ENCODE data around the gene MBLAC1. TPM values are rescaled to one million over a fixed set of nuclear protein-coding genes. Genes with fewer than 3 reads are reported as not detected.

MBLAC1 gene
- total and polyA plus RNA-seq, 10 of the 15 experiments (the other 5 are each of a cell fraction or from before 2014, with no cell fraction given), result 0.24 to 3.2 (median 1.8) TPM; not detected in 1

DNA sequence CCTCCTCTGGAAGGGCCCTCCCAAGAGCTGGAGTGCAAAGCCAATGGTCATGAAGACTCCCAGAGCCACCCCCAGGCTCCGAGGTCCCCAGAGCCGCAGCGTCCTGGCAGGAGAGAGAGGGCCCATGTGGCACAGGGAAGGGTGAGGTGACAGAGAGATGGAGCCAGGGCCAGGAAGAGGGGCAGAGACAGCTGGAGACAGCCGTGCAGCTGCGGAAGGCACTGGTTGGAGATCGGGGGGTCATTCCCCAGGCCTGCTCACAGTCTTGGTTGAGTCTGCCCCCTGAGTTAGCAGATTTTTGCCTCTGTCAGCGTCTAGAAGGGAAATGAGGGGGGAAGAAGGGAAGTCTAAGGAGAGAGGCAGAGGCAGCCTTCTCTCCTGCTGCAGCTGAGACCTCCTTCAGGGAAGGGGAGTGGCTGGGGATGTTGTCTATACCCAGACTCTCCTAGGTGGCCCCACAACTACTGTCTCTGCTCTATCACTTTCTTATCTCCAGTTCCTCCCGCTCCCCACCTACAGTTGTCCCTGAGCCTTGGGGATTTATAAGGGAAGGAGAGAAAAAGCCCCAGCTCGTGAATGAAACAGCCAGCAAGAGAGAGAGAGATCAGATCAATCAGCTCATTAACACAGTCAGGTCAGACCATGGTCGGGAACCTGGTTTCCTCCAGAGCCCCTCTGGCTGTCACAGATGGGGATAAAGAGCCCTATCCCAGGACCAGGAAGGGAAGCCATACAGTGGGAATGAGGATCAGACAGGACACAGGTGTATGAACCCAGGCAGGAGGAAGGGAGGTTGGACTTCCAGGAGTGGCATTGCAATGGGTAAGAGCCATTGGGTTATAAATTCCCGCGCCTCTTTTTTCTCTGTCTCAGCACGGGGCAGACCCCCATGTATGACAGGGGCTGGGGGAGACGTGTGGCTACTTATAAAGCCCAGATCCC, 40.5 kb downstream of the MBLAC1 start:
- 14% methylated on average over 12 of the region's 14 CpGs for WGBS (ENCODE audit: insufficient coverage, insufficient replicate concordance, low lambda C conversion rate, missing lambda C conversion rate)
- peak overlapping the region; percentile 39 for H2AFZ ChIP-seq (ENCODE audit: control insufficient read depth, low read depth, low read length)
- no peak for DNase-seq (ENCODE audit: low read depth, low spot score)
- ATAC-seq, result peak; percentile 14; the same call in 1 of the 3 replicates
- H3K27ac ChIP-seq (ENCODE audit: control insufficient read depth, insufficient read depth), result no peak overlapping the region
- intact Hi-C loops (cut with micrococcal nuclease; ENCODE audit: unreplicated experiment), result no loop called here
- ChIA-PET CTCF (interaction anchor here (0.9 to 2.1 kb wide), 9 partner anchors 8 to 54 kb away, joined by 3 to 8 read pairs (median 5); partner anchors contain the start of genes LAMTOR4 and TRAPPC14), RAD21 (ENCODE audit: unreplicated experiment) (interaction anchor here (0.8 to 1.9 kb wide), 10 partner anchors 10 to 241 kb away, joined by 3 to 7 read pairs (median 4); partner anchors contain the start of genes GPC2, LAMTOR4 and STAG3), POLR2A (interaction anchor here (0.6 to 3.3 kb wide), 8 partner anchors 10 to 67 kb away, joined by 3 to 11 read pairs (median 3); partner anchors contain the start of genes GPC2, LAMTOR4 and STAG3), SMC1A (ENCODE audit: uncharacterized antibody, unreplicated experiment) (interaction anchor here (1.1 to 2.0 kb wide), 6 partner anchors 13 to 54 kb away, joined by 3 to 7 read pairs (median 4); partner anchors contain the start of gene LAMTOR4)
- peak overlapping the region; percentile 60 for H3K4me3 ChIP-seq
- H3K4me1 ChIP-seq (ENCODE audit: control insufficient read depth, insufficient read depth, low read length), result peaks cover 49% of the 10 kb centered on the region
- TF ChIP-seq BHLHE40 (IDR thresholded peaks at IDR 0.05; ENCODE audit: borderline replicate concordance in 1 of 2, low read depth in 2 of 2, low read length in 1 of 2), result no peak
- no peak for TF ChIP-seq TARDBP (IDR thresholded peaks at IDR 0.05; ENCODE audit: borderline replicate concordance)
- TF ChIP-seq HDAC6 (IDR thresholded peaks at IDR 0.05; ENCODE audit: unreplicated experiment), result no peak
- TF ChIP-seq ATF7 (IDR thresholded peaks at IDR 0.05; ENCODE audit: low read depth), result no peak
- TF ChIP-seq, protein P1, sequence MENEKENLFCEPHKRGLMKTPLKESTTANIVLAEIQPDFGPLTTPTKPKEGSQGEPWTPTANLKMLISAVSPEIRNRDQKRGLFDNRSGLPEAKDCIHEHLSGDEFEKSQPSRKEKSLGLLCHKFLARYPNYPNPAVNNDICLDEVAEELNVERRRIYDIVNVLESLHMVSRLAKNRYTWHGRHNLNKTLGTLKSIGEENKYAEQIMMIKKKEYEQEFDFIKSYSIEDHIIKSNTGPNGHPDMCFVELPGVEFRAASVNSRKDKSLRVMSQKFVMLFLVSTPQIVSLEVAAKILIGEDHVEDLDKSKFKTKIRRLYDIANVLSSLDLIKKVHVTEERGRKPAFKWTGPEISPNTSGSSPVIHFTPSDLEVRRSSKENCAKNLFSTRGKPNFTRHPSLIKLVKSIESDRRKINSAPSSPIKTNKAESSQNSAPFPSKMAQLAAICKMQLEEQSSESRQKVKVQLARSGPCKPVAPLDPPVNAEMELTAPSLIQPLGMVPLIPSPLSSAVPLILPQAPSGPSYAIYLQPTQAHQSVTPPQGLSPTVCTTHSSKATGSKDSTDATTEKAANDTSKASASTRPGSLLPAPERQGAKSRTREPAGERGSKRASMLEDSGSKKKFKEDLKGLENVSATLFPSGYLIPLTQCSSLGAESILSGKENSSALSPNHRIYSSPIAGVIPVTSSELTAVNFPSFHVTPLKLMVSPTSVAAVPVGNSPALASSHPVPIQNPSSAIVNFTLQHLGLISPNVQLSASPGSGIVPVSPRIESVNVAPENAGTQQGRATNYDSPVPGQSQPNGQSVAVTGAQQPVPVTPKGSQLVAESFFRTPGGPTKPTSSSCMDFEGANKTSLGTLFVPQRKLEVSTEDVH (IDR thresholded peaks at IDR 0.05; ENCODE audit: low read depth, partially characterized antibody), result no peak
- TF ChIP-seq, protein P2, sequence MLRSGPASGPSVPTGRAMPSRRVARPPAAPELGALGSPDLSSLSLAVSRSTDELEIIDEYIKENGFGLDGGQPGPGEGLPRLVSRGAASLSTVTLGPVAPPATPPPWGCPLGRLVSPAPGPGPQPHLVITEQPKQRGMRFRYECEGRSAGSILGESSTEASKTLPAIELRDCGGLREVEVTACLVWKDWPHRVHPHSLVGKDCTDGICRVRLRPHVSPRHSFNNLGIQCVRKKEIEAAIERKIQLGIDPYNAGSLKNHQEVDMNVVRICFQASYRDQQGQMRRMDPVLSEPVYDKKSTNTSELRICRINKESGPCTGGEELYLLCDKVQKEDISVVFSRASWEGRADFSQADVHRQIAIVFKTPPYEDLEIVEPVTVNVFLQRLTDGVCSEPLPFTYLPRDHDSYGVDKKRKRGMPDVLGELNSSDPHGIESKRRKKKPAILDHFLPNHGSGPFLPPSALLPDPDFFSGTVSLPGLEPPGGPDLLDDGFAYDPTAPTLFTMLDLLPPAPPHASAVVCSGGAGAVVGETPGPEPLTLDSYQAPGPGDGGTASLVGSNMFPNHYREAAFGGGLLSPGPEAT (IDR thresholded peaks at IDR 0.05; ENCODE audit: low read depth), result no peak
- TF ChIP-seq NFXL1 (IDR thresholded peaks at IDR 0.05; ENCODE audit: borderline replicate concordance), result no peak
- no TSS peak for BruUV-seq (replicated peaks)
- peak; percentile 38 for FAIRE-seq
- H3K4me2 ChIP-seq (ENCODE audit: control insufficient read depth, insufficient read depth), result peak overlapping the region; percentile 66
- in situ Hi-C loops (cut with MboI), result no loop called here
- no peaks in the 10 kb centered on the region for H3K9me3 ChIP-seq (replicated peaks; ENCODE audit: control insufficient read depth, insufficient read depth, low read length)
- H3K36me3 ChIP-seq (ENCODE audit: control insufficient read depth in 2 of 2, insufficient read depth in 2 of 2, low read length in 1 of 2), result no peaks in the 10 kb centered on the region
- H3K9ac ChIP-seq (ENCODE audit: control insufficient read depth, insufficient read depth, low read length), result peak overlapping the region; percentile 41; the same call in 1 of the 2 replicates
- no peaks in the 10 kb centered on the region for H3K79me2 ChIP-seq (ENCODE audit: control insufficient read depth, insufficient read depth, low read length)
- H4K20me1 ChIP-seq (ENCODE audit: control insufficient read depth, insufficient read depth), result no peaks in the 10 kb centered on the region
- H3K27me3 ChIP-seq (replicated peaks in 1 of 2; ENCODE audit: control insufficient read depth in 2 of 2, insufficient read depth in 2 of 2, low read length in 1 of 2), result peaks cover 4 to 6% of the 10 kb centered on the region in 2 experiments; a peak in 3 of 4 replicates

All from GM12878 (cell line).